Lung (tissue), 12 donors: ENCODE results near the gene DDX41. TPM values are rescaled to one million over a fixed set of nuclear protein-coding genes. Genes with fewer than 3 reads are reported as not detected.

Experiments used
- ATAC-seq: fragments of 200-7000 bp; cut with Tn5 transposase; one replicate; pipeline ENCODE4 v1.9.1; 2020; ENCODE audit warnings: moderate number of reproducible peaks; ENCODE audit not compliant: insufficient read depth, low FRiP score
- DNase-seq, 3 donors: peaks; one replicate each; pipeline ENCODE4 v3.0.0-alpha.2; 2013 to 2017
- H3K27ac ChIP-seq, 2 donors: one replicate each; pipeline ENCODE4 v1.5.1; 2013; ENCODE audit warnings: mild to moderate bottlenecking in 2 of 2, moderate library complexity in 2 of 2, control low read depth in 1 of 2, inconsistent platforms in 1 of 2, low read depth in 1 of 2, low read length in 1 of 2
- H3K27me3 ChIP-seq, 3 donors: one replicate each; pipeline ENCODE4 v1.5.1; 2013; ENCODE audit warnings: low read length in 2 of 3; ENCODE audit not compliant: control insufficient read depth in 3 of 3, insufficient read depth in 3 of 3
- H3K36me3 ChIP-seq, 4 donors: one replicate each; pipeline ENCODE4 v1.5.1; 2013; ENCODE audit warnings: low read length in 4 of 4, mild to moderate bottlenecking in 1 of 4, moderate library complexity in 1 of 4; ENCODE audit not compliant: control insufficient read depth in 4 of 4, insufficient read depth in 4 of 4
- H3K4me1 ChIP-seq, 5 donors: one replicate each; pipeline ENCODE4 v1.5.1; 2013; ENCODE audit warnings: low read length in 5 of 5, mild to moderate bottlenecking in 2 of 5, moderate library complexity in 1 of 5; ENCODE audit not compliant: control insufficient read depth in 5 of 5, insufficient read depth in 5 of 5
- H3K4me3 ChIP-seq: one replicate; pipeline ENCODE4 v1.5.1; 2013; ENCODE audit warnings: mild to moderate bottlenecking, control low read depth, moderate library complexity
- H3K9ac ChIP-seq, 2 donors: one replicate each; pipeline ENCODE4 v1.5.1; 2013; ENCODE audit warnings: low read length in 2 of 2, control low read depth in 1 of 2; ENCODE audit not compliant: insufficient read depth in 1 of 2
- H3K9me3 ChIP-seq, 4 donors: one replicate each; pipeline ENCODE4 v1.5.1; 2013; ENCODE audit warnings: low read length in 3 of 4, mild to moderate bottlenecking in 1 of 4, moderate library complexity in 1 of 4; ENCODE audit not compliant: control insufficient read depth in 4 of 4, insufficient read depth in 3 of 4
- CTCF ChIP-seq: IDR thresholded peaks from 2 replicates; pipeline ENCODE4 v1.5.1; 2012; ENCODE audit warnings: mild to moderate bottlenecking; ENCODE audit errors: control extremely low read depth, extremely low read depth
- WGBS, 2 donors: extraction: QIAGEN DNeasy Blood & Tissue Kit; methylation state at CpG; one replicate each; pipeline ENCODE4 v1.1.7; 2013; 5-methylcytosine and 5-hydroxymethylcytosine counted together
- polyA plus RNA-seq, 2 donors: library from polyadenylated mRNA; stranded (reverse); fragments of 200-250 nt; gene quantifications; one replicate each; pipeline ENCODE4 v1.2.1, GENCODE V29; 2013
- total RNA-seq, 2 donors: library from RNA; depleted of rRNA in 1 of 2; stranded (reverse); fragments of >200 nt in 1 of 2; gene quantifications; one replicate each; pipeline ENCODE4 v1.2.1, GENCODE V29; 2014 to 2021
- donor health status: control.
- donor health status: control.
- donor health status: Bipolar disorder and iron deficiency.
- donor health status: healthy.
- donor health status: DM: yes; HTN: yes; CAD: no.

DDX41 gene
- total and polyA plus RNA-seq, 4 donors, result 63.2 to 110 (median 73.6) TPM

GRCh38 chr5:177477701-177478477, 38.9 kb downstream of the DDX41 start:
- Histone ChIP-seq H3K36me3 (peaks cover 0 to 11% (median 2%) of the 10 kb centered on the region in 4 donors), H3K4me3 (no peak overlapping the region), H3K4me1 (peaks cover 3 to 31% (median 13%) of the 10 kb centered on the region in 5 donors), H3K9me3 (no peaks in the 10 kb centered on the region), H3K27me3 (no peaks in the 10 kb centered on the region), H3K9ac (no peak overlapping the region), H3K27ac (no peak overlapping the region)
- ATAC-seq, result no peak
- DNase-seq, result no peak
- TF ChIP-seq CTCF, result no peak
- 92 to 95% methylated on average over 13 of the region's 13 CpGs for WGBS, 2 donors

GRCh38 chr5:177476531-177477233, 40.1 kb downstream of the DDX41 start:
- DNase-seq, result peak; percentile 52 to 64 (median 55)
- no peak for ATAC-seq
- Histone ChIP-seq H3K9ac (no peak overlapping the region), H3K36me3 (peaks cover 0 to 4% (median under 1%) of the 10 kb centered on the region in 4 donors), H3K4me1 (peaks cover 3 to 38% (median 15%) of the 10 kb centered on the region in 5 donors), H3K27ac (no peak overlapping the region), H3K9me3 (no peaks in the 10 kb centered on the region), H3K27me3 (no peaks in the 10 kb centered on the region), H3K4me3 (no peak overlapping the region)
- no peak for TF ChIP-seq CTCF
- whole genome bisulfite sequencing, 2 donors, result 73 to 80% methylated on average over 18 of the region's 18 CpGs

GRCh38 chr5:177475563-177476427, 41.0 kb downstream of the DDX41 start:
- H3K36me3 ChIP-seq, result peaks cover 0 to under 1% (median 0%) of the 10 kb centered on the region in 4 donors
- no peak overlapping the region for H3K9ac ChIP-seq
- no peaks in the 10 kb centered on the region for H3K27me3 ChIP-seq
- no peaks in the 10 kb centered on the region for H3K9me3 ChIP-seq
- WGBS, 2 donors, result 71 to 81% methylated on average over 11 of the region's 11 CpGs
- peaks cover 3 to 45% (median 21%) of the 10 kb centered on the region in 5 donors for H3K4me1 ChIP-seq
- ATAC-seq, result no peak
- no peak for TF ChIP-seq CTCF
- peak overlapping the region in 1 of 2 donors; percentile 29 for H3K27ac ChIP-seq
- no peak for DNase-seq
- no peak overlapping the region for H3K4me3 ChIP-seq
